SK-N-SH (cell line): ENCODE measurements around the gene PIGZ. TPM values are rescaled to one million over a fixed set of nuclear protein-coding genes. Genes with fewer than 3 reads are reported as not detected.

Experiments
- CTCF ChIA-PET: fragments of 300-600, 350-600 bp; formaldehyde crosslinking; extraction: SDS; loops from one replicate; lab custom pipeline; 2021; lab: Yijun Ruan, JAX
- POLR2A ChIA-PET: fragments of 350-600 bp; sonication (Branson Sonifier 250); formaldehyde crosslinking; extraction: SDS; loops from one replicate; lab custom pipeline; 2020; ENCODE audit warnings: antibody characterized with exemption, inconsistent platforms; lab: Yijun Ruan, JAX
- DNase-seq: peaks from one replicate; pipeline ENCODE4 v3.0.0; 2012
- H2AFZ ChIP-seq: fragments of 200-600 bp; sonication (generic); 2 replicates; pipeline ENCODE4 v1.8.1; 2016; ENCODE audit warnings: antibody characterized with exemption, mild to moderate bottlenecking, low read depth
- H3F3A ChIP-seq: fragments of 200-600 bp; sonication (generic); replicated peaks from 2 replicates; pipeline ENCODE3; 2016; ENCODE audit warnings: antibody characterized with exemption, mild to moderate bottlenecking; ENCODE audit not compliant: insufficient read depth
- H3K27ac ChIP-seq, 2 experiments: fragments of 200-500 bp in 1 of 2; fragments of 200-600 bp in 1 of 2; sonication (Bioruptor generic) in 1 of 2; sonication (generic), shearing (Covaris generic) in 1 of 2; 2 replicates each; pipeline versions ENCODE4 v1.5.1 to v1.6.1; 2014 to 2016; ENCODE audit warnings: low read depth in 2 of 2, inconsistent platforms in 1 of 2, low read length in 1 of 2, mild to moderate bottlenecking in 1 of 2, mixed read lengths in 1 of 2
- H3K27me3 ChIP-seq: fragments of 200-600 bp; sonication (generic), shearing (Covaris generic); 2 replicates; pipeline ENCODE4 v1.6.1; 2016; ENCODE audit warnings: mixed run types; ENCODE audit not compliant: insufficient read depth
- H3K36me3 ChIP-seq, 2 experiments: fragments of 200-500 bp in 1 of 2; fragments of 200-600 bp in 1 of 2; sonication (Bioruptor generic) in 1 of 2; sonication (generic) in 1 of 2; replicated peaks in 1 of 2; 2 replicates each; pipeline versions ENCODE3 to v1.5.1; 2014 to 2016; ENCODE audit warnings: low read length in 1 of 2, mild to moderate bottlenecking in 1 of 2; ENCODE audit not compliant: insufficient read depth in 2 of 2, control insufficient read depth in 1 of 2
- H3K4me1 ChIP-seq, 2 experiments: fragments of 200-500 bp in 1 of 2; fragments of 200-600 bp in 1 of 2; sonication (Bioruptor generic) in 1 of 2; sonication (generic), shearing (Covaris generic) in 1 of 2; 2 replicates each; pipeline versions ENCODE4 v1.5.1 to v1.6.1; 2014 to 2016; ENCODE audit warnings: low read depth in 1 of 2, low read length in 1 of 2, mixed run types in 1 of 2; ENCODE audit not compliant: insufficient read depth in 2 of 2, control insufficient read depth in 1 of 2
- H3K4me2 ChIP-seq: fragments of 200-600 bp; sonication (generic), shearing (Covaris generic); 2 replicates; pipeline ENCODE4 v1.6.1; 2017; ENCODE audit warnings: mixed run types
- H3K4me3 ChIP-seq, 2 experiments: fragments of 200-500 bp in 1 of 2; fragments of 200-600 bp in 1 of 2; sonication (Bioruptor generic) in 1 of 2; sonication (generic), shearing (Covaris generic) in 1 of 2; 2 replicates each; pipeline versions ENCODE4 v1.5.1 to v1.8.1; 2014 to 2016; ENCODE audit warnings: low read depth in 2 of 2, inconsistent platforms in 1 of 2, low read length in 1 of 2, mild to moderate bottlenecking in 1 of 2, mixed read lengths in 1 of 2, moderate library complexity in 1 of 2
- H3K79me2 ChIP-seq: fragments of 200-600 bp; sonication (generic); 2 replicates; pipeline ENCODE4 v1.8.1; 2017; ENCODE audit warnings: mild to moderate bottlenecking; ENCODE audit not compliant: insufficient read depth
- H3K9ac ChIP-seq: fragments of 200-600 bp; sonication (generic); 2 replicates; pipeline ENCODE4 v1.6.1; 2017; ENCODE audit warnings: mixed run types
- H3K9me2 ChIP-seq: fragments of 200-600 bp; sonication (generic); 2 replicates; pipeline ENCODE4 v1.6.1; 2017; ENCODE audit warnings: mixed run types
- H3K9me3 ChIP-seq: fragments of 200-600 bp; sonication (generic); 2 replicates; pipeline ENCODE4 v1.6.1; 2017; ENCODE audit warnings: mixed run types, mild to moderate bottlenecking, moderate library complexity
- H4K20me1 ChIP-seq: fragments of 200-600 bp; sonication (generic); 2 replicates; pipeline ENCODE4 v1.6.1; 2017; ENCODE audit warnings: mild to moderate bottlenecking, mixed run types; ENCODE audit not compliant: insufficient read depth
- CHD2 ChIP-seq: fragments of 150-350 bp; IDR thresholded peaks from 2 replicates; pipeline ENCODE4 v1.6.1; 2018; ENCODE audit warnings: low read length; ENCODE audit not compliant: partially characterized antibody
- EZH2phosphoT487 ChIP-seq: fragments of 200-600 bp; sonication (generic); IDR thresholded peaks from 2 replicates; pipeline ENCODE4 v1.6.1; 2017; ENCODE audit warnings: low read depth, mixed run types, mild to moderate bottlenecking, antibody characterized with exemption, moderate library complexity, borderline replicate concordance
- FOSL2 ChIP-seq: IDR thresholded peaks from 2 replicates; pipeline ENCODE4 v1.4.0; 2012; ENCODE audit warnings: low read depth, mild to moderate bottlenecking, moderate library complexity, borderline replicate concordance
- GATA2 ChIP-seq: sonication (generic); formaldehyde crosslinking; IDR thresholded peaks from 2 replicates; pipeline ENCODE4 v1.5.0; 2020; ENCODE audit warnings: mild to moderate bottlenecking, missing genetic modification reagents
- IRF3 ChIP-seq: fragments of 150-350 bp; IDR thresholded peaks from 2 replicates; pipeline ENCODE4 v1.6.1; 2016; ENCODE audit warnings: mild to moderate bottlenecking, low read depth, low read length
- JUND ChIP-seq: IDR thresholded peaks from 2 replicates; pipeline ENCODE4 v1.4.0; 2012
- MEF2A ChIP-seq: IDR thresholded peaks from 2 replicates; pipeline ENCODE4 v1.4.0; 2012; ENCODE audit warnings: low read depth, borderline replicate concordance
- NFIC ChIP-seq: IDR thresholded peaks from 2 replicates; pipeline ENCODE4 v1.4.0; 2012; ENCODE audit warnings: borderline replicate concordance
- POLR2AphosphoS5 ChIP-seq: IDR thresholded peaks from 2 replicates; pipeline ENCODE4 v1.6.1; 2012; ENCODE audit warnings: low read depth, low read length
- RAD21 ChIP-seq: IDR thresholded peaks from 2 replicates; pipeline ENCODE4 v1.6.1; 2012; ENCODE audit warnings: mild to moderate bottlenecking, low read length
- RCOR1 ChIP-seq: fragments of 150-350 bp; IDR thresholded peaks from 2 replicates; pipeline ENCODE4 v1.6.1; 2017; ENCODE audit warnings: antibody characterized with exemption, low read length
- REST ChIP-seq: IDR thresholded peaks from 2 replicates; pipeline ENCODE4 v1.6.1; 2012; ENCODE audit warnings: mild to moderate bottlenecking, low read depth, low read length, moderate library complexity
- RFX5 ChIP-seq: IDR thresholded peaks from 2 replicates; pipeline ENCODE4 v1.6.1; 2012; ENCODE audit warnings: mild to moderate bottlenecking, improper control_type of control experiment, low read length
- RXRA ChIP-seq: IDR thresholded peaks from 2 replicates; pipeline ENCODE4 v1.4.0; 2012; ENCODE audit warnings: low read depth, mild to moderate bottlenecking, borderline replicate concordance
- SIN3A ChIP-seq: IDR thresholded peaks from 2 replicates; pipeline ENCODE4 v1.6.1; 2012; ENCODE audit warnings: low read depth, mild to moderate bottlenecking, low read length, moderate library complexity, borderline replicate concordance
- TAF1 ChIP-seq: IDR thresholded peaks from 2 replicates; pipeline ENCODE4 v1.6.1; 2012; ENCODE audit warnings: low read depth, mild to moderate bottlenecking, low read length, moderate library complexity, borderline replicate concordance
- TCF12 ChIP-seq: IDR thresholded peaks from 2 replicates; pipeline ENCODE4 v1.4.0; 2012
- TEAD4 ChIP-seq: IDR thresholded peaks from 2 replicates; pipeline ENCODE4 v1.4.0; 2012; ENCODE audit warnings: mild to moderate bottlenecking, borderline replicate concordance; ENCODE audit not compliant: insufficient read depth
- USF2 ChIP-seq: fragments of 150-350 bp; IDR thresholded peaks from 2 replicates; pipeline ENCODE4 v1.6.1; 2017; ENCODE audit warnings: antibody characterized with exemption, low read length, low read depth, borderline replicate concordance
- YY1 ChIP-seq: IDR thresholded peaks from 2 replicates; pipeline ENCODE4 v1.4.0; 2012; ENCODE audit warnings: low read depth, mild to moderate bottlenecking
- WGBS: methylation state at CpG from one replicate; pipeline ENCODE4 v1.1.6; 2017; ENCODE audit warnings: low lambda C conversion rate; 5-methylcytosine and 5-hydroxymethylcytosine counted together
- polyA plus RNA-seq, 3 experiments: library from polyadenylated mRNA; depleted of rRNA; stranded (reverse); fragments of >200 nt; gene quantifications; 2 replicates each; pipeline ENCODE4 v1.2.3, GENCODE V29; 2012

The PIGZ gene
- polyA plus RNA-seq, 1 of the 3 experiments (the other 2 are of a cell fraction) = 5.0 TPM

- TF ChIP-seq TEAD4 = no peak
- no peak for TF ChIP-seq IRF3
- no peak for TF ChIP-seq FOSL2
- no peak for TF ChIP-seq TCF12
- TF ChIP-seq RXRA = no peak
Measured at GRCh38 chr3:196916995-196917394, 51.6 kb downstream of the PIGZ start (continued).

DNA sequence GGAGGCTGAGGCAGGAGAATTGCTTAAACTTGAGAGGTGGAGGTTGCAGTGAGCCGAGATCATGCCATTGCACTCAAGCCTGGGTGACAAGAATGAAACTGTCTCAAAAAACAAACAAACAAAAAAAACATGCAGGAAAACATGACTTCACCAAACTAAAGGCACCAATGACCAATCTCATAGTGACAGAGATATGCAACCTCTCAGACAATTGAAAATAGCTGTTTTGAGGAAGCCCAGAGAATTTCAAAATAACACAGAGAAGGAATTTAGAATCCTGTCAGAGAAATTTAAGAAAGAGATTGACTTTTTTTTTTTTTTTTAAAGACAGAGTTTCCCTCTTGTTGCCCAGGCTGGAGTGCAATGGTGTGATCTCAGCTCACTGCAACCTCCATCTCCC lies 52.4 kb downstream of the PIGZ start:
- ChIA-PET POLR2A (no interaction called here), CTCF (no interaction called here)
- Histone ChIP-seq H3K9me2 (no peaks in the 10 kb centered on the region), H4K20me1 (no peaks in the 10 kb centered on the region), H3K9me3 (no peaks in the 10 kb centered on the region), H3K4me2 (no peak overlapping the region), H2AFZ (no peak overlapping the region), H3K4me3 (no peak overlapping the region), H3K79me2 (no peaks in the 10 kb centered on the region), H3F3A (no peaks in the 10 kb centered on the region), H3K36me3 (peaks cover 8 to 33% of the 10 kb centered on the region in 2 experiments), H3K27ac (no peak overlapping the region), H3K4me1 (no peaks in the 10 kb centered on the region), H3K9ac (no peak overlapping the region), H3K27me3 (no peaks in the 10 kb centered on the region)
- WGBS = 96% methylated on average over 1 of the region's 1 CpG
- TF ChIP-seq GATA2 (CRISPR knock-in tag) (no peak), TAF1 (no peak), POLR2AphosphoS5 (no peak), RCOR1 (no peak), CHD2 (no peak), TCF12 (no peak), USF2 (no peak), SIN3A (no peak), FOSL2 (no peak), JUND (no peak), MEF2A (no peak), NFIC (no peak), RFX5 (no peak), RAD21 (no peak), YY1 (no peak), EZH2phosphoT487 (no peak), REST (no peak)
- DNase-seq = no peak
